Glutamatergic neuron (in vitro differentiated cells): Measurements from ENCODE around the gene EMSY. TPM values are rescaled to one million over a fixed set of nuclear protein-coding genes. Genes with fewer than 3 reads are reported as not detected.

ENCODE experiments used
- DNase-seq: peaks from one replicate; pipeline ENCODE4 v3.0.0; 2022
- H3K27ac Mint-ChIP-seq: one replicate; pipeline ENCODE4 v1.8.0; 2020; ENCODE audit warnings: mild to moderate bottlenecking, mixed read lengths, inconsistent platforms; ENCODE audit not compliant: unreplicated experiment
- H3K27me3 Mint-ChIP-seq: one replicate; pipeline ENCODE4 v1.8.0; 2020; ENCODE audit warnings: mild to moderate bottlenecking, moderate library complexity, mixed read lengths, inconsistent platforms; ENCODE audit not compliant: unreplicated experiment
- H3K36me3 Mint-ChIP-seq: one replicate; pipeline ENCODE4 v1.8.0; 2020; ENCODE audit warnings: mild to moderate bottlenecking, mixed read lengths, inconsistent platforms; ENCODE audit not compliant: unreplicated experiment
- H3K4me1 Mint-ChIP-seq: one replicate; pipeline ENCODE4 v1.8.0; 2020; ENCODE audit warnings: mild to moderate bottlenecking, low read depth, mixed read lengths, inconsistent platforms; ENCODE audit not compliant: unreplicated experiment
- H3K4me3 Mint-ChIP-seq: one replicate; pipeline ENCODE4 v1.8.0; 2020; ENCODE audit warnings: mild to moderate bottlenecking, mixed read lengths, inconsistent platforms; ENCODE audit not compliant: unreplicated experiment
- H3K9me3 Mint-ChIP-seq: one replicate; pipeline ENCODE4 v1.8.0; 2020; ENCODE audit warnings: mild to moderate bottlenecking, moderate library complexity, mixed read lengths, inconsistent platforms; ENCODE audit not compliant: unreplicated experiment
- CTCF ChIP-seq: fragments of 200-600 bp; sonication (generic); IDR thresholded peaks from one replicate; pipeline ENCODE4 v1.5.0; 2021; ENCODE audit not compliant: partially characterized antibody, unreplicated experiment
- total RNA-seq: library from RNA; stranded (reverse); fragmentation: NEBNext Ultra II Directional; extraction: Animal tissue kit (Norgen Biotek cat#: 25700); gene quantifications from one replicate; pipeline ENCODE4 v1.2.1, GENCODE V29; 2021; ENCODE audit not compliant: unreplicated experiment

The EMSY gene
- total RNA-seq, 1 donor from 2014 or later: 31.4 TPM

DNA sequence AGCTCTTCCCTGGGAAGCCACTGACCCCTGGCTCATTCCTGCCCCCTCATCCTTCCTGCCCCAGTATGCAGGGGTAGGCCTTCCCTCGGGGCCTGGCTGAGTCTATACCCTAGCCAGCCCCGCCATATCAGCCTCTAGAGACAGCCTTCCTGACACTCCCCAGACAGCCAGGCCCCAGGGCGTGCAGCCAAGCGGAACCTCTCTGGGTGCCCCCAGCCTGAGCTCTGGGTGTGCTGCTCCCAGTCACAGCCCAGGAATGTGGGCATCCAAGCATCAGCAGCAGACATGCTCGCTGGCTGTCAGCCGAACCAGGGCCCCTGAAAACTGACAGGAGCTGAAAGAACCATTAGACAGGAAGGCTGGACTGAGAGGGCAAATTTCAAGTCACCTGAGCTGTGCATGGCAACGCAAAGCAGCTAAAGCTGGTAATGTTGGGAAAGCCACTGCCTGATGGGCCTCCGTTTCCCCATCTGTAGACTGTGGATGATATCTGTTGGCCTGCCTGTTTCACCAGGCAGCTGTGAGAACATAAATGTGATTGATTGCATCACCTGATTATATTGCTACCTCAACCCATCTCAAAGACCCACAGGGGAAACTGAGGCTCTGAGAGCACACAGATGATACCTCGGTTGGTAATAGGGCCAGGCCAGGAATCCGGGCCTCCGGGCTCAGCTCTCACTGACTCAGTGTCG, 132.6 kb downstream of the EMSY start:
- Mint-ChIP-seq H3K9me3 (no peaks in the 10 kb centered on the region), H3K4me3 (no peak overlapping the region), H3K4me1 (peaks cover 5% of the 10 kb centered on the region), H3K36me3 (no peaks in the 10 kb centered on the region), H3K27ac (no peak overlapping the region), H3K27me3 (peaks cover 4% of the 10 kb centered on the region)
- no peak for DNase-seq
- no peak for TF ChIP-seq CTCF

DNA sequence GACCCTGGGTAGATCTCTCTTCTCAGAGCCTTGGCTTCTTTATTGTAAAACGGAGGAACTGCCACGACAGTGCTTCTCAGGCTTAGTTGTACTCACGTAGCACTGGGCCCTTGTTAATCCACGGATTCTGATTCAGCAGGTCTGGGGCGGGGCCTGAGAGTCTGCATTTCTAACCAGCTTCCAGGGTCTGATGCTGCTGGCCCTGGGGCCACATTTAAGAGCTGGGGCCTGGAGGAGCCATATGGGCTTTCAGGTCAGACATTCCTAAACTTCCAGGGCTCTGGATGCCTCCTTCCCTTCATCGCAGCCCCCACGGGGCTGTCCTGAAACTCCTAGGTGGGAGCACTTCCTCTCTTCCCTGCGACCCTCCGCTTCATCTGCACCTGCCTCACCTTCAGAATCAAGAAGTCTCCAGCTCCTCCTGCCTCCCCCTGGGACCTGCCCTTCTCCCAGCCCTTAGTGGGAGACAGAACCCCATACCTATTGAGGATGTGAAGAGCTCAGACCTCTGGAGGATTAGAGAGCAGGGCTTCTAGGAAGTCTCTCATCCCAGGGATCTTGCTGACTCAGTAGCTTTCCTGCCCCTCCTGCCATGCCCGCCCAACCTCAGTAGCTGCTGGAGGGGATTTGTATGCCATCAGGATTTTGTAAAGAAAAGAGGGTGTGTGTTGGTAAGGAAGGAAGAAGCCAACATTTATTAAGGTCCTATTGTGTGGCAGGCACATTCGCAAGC, 133.3 kb downstream of the EMSY start:
- peaks cover 5% of the 10 kb centered on the region for H3K4me1 Mint-ChIP-seq

DNA sequence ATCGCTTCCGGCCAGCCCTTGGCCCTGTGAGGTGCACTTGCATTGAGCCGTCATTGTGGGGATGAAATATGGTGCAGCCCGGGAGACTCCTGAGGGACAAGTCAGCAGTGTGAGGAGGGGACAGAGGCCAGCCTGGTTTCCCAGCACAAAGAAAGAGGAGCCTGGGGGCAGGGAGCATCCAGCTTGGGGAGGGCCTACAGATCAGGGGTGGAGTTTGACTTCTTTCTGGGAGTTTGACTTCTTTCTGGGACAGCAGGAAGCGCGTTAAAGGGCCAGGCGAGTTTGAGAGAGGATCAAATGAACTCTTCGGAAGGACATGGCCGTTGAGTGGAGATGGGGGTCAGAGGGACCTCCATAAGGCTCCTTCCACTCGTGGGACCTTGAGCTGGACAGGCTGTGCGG, 133.8 kb downstream of the EMSY start:
- no peak for DNase-seq
- Mint-ChIP-seq H3K4me3 (no peak overlapping the region), H3K27me3 (peaks cover 4% of the 10 kb centered on the region), H3K36me3 (no peaks in the 10 kb centered on the region), H3K9me3 (no peaks in the 10 kb centered on the region), H3K27ac (no peak overlapping the region), H3K4me1 (peaks cover 5% of the 10 kb centered on the region)
- TF ChIP-seq CTCF: no peak

More for the DNA sequence above, 133.3 kb downstream of the EMSY start:
- Mint-ChIP-seq H3K27me3 (peaks cover 4% of the 10 kb centered on the region), H3K27ac (no peak overlapping the region), H3K4me3 (no peak overlapping the region), H3K36me3 (no peaks in the 10 kb centered on the region), H3K9me3 (no peaks in the 10 kb centered on the region)
- no peak for TF ChIP-seq CTCF
- no peak for DNase-seq

- Mint-ChIP-seq H3K4me1 (peaks cover 5% of the 10 kb centered on the region), H3K9me3 (no peaks in the 10 kb centered on the region), H3K27ac (peak overlapping the region; percentile 17), H3K27me3 (peaks cover 4% of the 10 kb centered on the region), H3K36me3 (no peaks in the 10 kb centered on the region), H3K4me3 (no peak overlapping the region)
- DNase-seq: no peak
- TF ChIP-seq CTCF: no peak
These were observed 134.4 kb downstream of the EMSY start for GRCh38 chr11:76579056-76579751.
